Liver (tissue), 2 donors: ENCODE results near the gene ILDR2.

Experiments used
- YY1 ChIP-seq: IDR thresholded peaks from 2 replicates; pipeline ENCODE4 v1.6.1; 2016; ENCODE audit warnings: antibody characterized with exemption, mild to moderate bottlenecking
- TF ChIP-seq, protein P1 (sequence below): fragments of 150-350 bp; IDR thresholded peaks from 2 replicates; pipeline ENCODE4 v1.5.1; 2017; ENCODE audit warnings: improper control_type of control experiment, low read depth, low read length; ENCODE audit not compliant: missing input control
- donor health status: healthy.

DNA sequence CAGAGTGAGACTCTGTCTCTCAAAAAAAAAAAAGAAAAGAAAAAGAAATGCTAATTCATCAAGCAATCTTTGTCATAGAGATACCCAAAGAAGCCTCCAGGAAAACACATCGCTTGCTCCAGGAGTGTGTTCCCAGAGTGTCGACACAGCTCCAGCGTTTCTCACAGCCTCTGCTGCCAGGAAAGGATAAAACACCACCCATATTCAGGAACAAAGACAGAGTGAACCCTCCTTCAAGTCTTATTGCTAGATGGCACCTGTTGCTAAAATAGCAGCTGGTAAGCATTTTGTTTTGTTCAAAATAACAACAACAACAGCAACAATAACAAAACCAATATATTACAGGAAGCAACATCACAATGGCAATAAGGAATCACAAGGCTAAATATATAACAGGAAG, 3.1 kb downstream of the ILDR2 start:
- TF ChIP-seq, protein P1, sequence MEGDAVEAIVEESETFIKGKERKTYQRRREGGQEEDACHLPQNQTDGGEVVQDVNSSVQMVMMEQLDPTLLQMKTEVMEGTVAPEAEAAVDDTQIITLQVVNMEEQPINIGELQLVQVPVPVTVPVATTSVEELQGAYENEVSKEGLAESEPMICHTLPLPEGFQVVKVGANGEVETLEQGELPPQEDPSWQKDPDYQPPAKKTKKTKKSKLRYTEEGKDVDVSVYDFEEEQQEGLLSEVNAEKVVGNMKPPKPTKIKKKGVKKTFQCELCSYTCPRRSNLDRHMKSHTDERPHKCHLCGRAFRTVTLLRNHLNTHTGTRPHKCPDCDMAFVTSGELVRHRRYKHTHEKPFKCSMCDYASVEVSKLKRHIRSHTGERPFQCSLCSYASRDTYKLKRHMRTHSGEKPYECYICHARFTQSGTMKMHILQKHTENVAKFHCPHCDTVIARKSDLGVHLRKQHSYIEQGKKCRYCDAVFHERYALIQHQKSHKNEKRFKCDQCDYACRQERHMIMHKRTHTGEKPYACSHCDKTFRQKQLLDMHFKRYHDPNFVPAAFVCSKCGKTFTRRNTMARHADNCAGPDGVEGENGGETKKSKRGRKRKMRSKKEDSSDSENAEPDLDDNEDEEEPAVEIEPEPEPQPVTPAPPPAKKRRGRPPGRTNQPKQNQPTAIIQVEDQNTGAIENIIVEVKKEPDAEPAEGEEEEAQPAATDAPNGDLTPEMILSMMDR: no peak
- TF ChIP-seq YY1: no peak
